ENCODE data around the gene MEG3.
A peak's percentile ranks its signal among the peaks of the same experiment; 100 is the strongest.

The MEG3 gene

DNA sequence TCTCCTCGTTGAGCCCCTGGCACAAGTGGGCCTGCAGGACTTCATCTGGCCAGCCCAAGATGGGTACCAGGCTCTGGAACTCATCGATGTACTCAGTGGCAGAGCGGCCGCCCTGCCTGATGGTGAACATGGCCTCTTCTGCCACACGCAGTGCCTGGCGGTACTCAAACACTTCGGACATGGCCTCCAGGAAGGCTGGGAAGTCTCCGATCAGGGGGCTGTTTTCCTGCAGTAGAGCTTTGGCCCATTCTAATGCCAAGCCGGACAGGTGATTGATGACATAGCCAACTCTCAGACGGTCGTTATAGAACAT, 57.8 kb downstream of the MEG3 start:
- no peak for DNase-seq

DNA sequence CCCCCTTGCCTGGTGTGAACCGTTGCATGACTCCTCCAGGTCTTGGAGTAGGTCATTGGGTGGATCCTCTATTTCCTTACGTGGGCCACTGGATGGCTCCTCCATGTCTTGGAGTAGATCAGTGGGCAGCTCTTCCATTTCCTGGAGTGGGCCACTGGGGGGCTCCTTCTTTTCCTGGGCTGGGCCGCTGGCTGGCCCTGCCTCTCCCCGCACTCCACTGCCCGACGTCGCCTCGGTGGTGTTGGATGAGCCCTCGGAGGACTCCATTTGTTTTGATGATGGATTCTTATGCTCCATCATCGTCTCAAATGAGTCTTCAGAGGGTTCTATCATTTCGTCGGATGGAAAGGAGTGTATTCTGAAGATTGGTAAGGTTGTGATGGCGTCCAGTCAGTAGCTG, 58.5 kb downstream of the MEG3 start:
- DNase-seq = no peak

DNA sequence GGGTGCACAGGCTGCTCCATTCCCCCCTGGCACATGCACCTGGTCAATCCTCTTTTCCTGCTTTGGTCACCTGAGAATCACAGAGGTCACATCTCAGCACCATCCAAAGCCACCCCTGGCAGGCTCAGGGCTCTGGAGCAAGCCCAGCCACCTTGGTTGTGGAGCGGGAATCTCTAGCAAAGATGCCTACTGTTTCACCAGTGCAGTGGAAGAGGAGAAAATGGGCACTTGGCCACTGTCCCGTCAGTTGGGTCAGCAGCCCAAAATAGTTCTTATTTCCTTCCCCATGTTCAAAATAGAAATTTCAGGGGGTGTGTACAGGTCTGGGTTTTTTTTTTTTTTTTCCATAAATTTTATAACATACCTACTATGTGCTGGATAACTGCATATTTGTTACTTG, 59.3 kb downstream of the MEG3 start:
- no peak for DNase-seq

DNA sequence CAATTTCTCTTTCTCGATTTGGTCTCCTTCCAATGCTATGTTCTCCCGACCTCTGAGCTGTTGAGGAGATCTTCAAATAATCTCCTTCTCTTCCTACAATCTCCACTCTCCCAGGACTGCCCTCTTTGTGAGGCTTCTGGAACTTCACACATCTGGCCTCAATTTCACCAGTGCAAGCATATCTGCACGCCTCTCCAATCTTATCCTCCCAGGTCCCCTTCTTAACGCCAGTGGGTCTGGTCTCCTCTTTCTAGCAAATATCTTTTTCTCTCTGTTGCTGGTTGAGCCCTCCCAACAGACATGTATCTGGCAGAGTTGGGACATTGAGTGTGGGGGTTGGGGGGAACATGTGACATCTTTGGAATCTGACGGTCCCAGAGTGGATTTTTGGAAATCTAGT, 59.7 kb downstream of the MEG3 start:
- DNase-seq = no peak

DNA sequence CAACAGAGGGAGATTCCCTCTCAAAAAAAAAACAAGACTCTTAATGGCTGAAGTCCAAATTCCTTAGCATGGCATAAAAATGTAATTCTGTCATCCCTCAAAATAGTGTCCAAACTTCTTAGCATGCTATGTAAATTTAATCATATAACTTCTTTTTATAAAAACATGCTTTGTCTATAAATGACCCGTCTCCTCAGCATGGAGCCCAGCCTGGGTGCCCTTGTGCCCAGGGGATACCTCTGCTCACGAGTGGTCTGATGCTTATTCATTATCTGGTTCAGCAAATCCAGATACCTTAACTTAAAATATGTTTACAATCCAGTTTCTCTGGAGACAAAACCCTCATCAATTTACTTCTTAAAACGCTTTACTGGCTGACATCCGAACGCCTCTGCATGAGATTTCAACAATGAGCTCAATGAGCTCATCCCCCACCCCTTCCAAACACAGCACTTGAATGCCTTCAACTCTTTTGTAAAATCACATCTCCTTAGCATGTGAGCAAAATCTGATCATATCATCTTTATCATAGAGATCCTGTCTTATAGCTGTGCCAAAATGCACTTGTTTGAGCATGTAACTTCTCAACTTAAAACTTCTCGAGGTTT, 61.9 kb downstream of the MEG3 start:
- no peak for DNase-seq

DNA sequence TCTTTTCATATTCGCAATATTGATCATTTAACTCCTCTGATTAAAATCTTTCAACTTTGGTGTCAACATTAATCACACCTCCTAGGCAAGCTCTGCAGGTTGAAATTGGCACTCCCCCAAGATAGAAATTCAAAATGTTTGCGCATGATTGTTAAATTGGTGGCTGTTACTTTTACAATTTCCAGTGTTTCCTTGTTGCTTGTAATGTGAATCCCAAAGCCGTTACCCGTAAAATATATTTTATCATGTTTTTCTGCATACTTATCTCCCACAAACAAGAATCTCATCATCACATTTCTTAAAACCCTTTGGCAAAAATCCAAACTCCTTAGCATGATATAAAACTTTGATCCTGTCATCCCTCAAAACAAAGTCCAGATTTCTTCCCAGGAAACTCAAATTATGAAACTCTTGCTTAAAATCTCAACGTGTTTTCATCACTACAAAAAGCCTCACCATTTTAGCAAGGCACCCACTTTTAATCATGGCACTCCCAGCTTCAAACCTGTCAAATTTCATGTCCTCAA, 62.9 kb downstream of the MEG3 start:
- no peak for DNase-seq

DNA sequence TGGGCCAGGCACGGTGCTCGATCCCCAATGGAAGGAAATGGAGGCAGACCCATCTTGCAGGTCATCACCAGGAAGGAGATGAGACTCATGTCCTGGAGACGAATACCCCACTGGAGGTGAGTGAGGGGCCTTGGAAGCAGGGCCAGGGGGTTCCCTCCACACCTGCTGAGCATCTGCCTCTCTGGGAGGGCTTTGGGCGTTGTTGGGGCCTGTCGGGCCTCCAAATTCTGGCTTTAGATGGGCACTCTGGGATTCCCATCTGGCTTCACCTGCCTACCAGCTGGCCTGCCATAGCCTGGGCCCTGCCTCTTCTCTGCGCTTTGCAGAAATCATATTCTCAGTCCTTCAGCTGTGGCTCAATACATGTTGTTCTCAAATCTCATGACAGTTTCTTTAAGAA, 63.7 kb downstream of the MEG3 start:
- no peak for DNase-seq

DNA sequence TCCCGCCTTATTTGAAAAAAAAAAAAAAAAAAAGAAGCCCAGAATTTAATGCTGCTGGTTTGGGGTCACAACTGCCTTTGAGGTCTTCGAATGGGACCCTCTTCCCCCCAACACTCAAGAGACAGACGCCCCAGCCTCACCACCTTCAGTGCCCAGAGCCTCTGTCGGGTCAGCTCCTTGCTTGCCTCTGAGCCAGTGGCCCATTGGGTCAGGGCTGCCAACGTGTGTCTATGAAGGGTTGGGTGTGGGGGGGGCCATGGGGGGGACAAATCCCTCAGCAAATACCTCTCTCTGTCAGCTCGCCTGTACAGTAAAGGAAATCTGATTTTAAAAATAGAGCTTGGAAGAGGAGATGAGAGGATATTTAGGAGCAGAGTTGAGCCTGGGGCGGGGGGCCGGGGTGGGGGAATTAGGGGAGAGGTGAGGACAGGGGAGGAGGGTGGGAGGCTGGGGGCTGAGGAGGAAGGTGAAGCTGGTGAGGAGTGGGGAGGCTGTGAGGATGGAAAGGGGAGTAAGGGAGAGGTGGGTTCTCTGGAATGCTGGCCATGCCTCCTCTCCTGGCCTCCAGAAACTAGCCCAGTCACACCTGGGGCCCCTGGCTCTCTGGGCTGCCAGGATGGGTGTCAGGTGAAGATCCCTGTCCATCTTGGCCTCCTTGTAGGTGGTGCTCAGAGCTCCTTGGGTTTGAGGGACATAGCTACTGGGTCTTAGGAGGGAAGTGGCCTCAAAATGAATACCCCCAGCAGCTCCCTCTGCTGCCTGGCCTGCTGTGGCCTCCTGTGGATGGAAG, 64.3 kb downstream of the MEG3 start:
- DNase-seq = no peak

DNA sequence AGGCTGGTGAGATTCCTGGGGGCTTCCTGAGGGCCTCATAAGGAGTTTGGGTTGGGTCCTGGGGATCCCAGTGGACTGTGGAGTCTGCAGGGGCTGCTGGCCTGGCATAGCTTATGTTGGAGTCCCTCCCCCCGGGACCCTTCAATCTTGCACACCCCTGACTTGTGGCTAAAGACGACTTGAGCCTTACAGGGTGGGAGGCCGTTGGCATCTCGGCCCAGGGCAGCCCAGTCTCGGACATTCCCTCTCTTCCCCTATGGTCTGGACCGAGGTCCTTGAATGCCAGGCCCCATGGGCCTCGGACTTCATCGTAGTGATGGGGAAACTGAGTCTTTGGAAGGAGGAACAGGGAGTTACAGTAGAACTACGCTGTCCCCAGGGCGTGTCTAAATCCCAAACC, 65.1 kb downstream of the MEG3 start:
- no peak for DNase-seq

DNA sequence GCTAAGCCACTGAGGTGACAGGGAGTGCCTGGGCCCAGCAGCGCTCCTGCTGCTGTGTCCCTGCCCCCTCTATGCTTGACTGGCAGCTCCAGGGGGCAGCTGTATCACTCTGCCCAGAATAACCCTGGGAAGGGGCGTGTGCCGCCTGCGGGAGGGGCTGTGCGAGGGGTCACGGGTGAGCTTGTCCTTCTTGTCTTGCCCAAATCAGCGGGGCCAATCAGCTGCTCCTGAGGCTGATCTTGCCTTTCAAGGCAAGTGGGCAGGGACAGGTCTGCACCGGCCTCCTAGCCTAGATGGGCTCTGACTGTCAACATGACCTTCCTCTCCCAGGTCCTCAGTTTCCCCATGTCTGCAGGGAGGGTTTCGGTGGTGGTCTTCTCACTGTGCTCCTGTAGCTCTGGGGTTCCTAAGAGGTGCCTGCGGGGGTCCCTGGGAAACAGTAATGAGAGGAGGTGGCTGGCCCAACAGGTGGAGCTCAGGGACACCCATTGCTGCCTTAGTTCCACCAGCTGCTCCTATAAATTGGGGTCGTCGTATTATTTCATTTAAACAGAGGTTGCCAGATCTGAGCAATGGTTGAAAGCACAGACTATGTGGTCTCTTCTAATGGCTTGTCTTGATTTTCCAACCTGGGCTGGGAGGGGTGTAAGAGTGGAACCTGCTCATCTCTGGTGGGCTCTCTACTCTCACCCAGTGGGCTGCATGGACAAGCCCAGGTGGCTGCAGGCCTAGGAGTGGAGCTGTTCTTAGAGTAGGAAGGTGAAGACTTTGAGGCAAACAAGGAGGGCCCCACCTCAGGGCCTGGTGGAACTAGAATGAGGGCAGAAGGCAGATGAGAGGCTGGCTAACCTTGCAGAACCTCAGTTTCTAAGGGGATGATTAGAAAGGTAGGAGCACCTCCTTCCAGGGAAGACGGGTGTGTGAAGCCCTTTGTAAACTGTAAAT, 65.9 kb downstream of the MEG3 start:
- DNase-seq = no peak

DNA sequence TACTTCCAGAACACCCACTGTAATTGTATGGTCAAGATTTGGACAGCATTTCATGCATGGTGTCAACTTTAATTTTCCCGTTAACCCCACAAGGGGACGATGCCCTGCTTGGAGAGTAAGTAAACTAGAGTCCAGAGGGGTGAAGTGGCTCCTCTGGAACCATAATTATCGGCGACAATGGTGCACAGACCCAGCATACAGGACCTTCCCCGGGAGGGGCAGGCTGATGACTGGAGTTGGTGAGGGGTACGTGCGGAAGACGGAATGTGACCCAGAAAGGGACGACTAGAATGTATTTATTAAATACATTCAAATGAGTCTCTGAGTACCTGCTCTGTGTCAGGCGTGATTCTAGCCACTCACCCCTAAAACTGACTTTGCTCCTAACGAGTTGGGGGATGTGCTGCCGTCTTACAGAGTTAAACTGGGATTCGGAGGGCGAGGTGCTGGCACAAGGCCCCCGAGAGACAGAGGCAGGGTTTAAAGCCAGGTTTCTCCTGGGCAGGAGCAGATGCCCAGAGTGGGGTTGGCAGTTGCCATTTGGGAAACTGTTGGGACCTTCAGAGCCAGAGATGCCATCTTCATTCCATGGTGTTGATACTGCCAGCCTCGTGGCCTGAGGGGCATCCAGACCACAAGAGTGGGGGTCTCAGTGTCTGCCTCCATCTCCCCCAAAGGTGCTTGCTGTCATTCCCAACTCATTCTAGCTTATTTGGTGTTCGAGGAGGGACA, 66.7 kb downstream of the MEG3 start:
- DNase-seq = no peak

DNA sequence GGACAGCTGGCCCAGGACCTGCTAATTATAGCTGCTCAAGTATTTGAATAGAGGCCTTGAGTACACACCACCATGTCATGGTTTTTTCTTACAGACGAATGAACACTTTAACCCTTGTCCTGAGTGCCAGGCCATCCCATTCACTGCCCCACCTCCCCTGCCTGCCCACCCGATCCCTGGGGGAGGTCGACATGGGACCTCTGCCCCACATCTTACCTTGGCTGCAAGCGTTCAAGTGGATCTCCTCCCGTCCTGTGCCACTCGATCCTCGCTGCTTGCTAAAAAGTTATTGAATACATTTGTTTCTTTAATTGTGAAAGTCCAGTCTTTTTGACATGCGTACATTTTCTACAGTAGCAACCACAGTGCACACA, 67.3 kb downstream of the MEG3 start:
- DNase-seq = no peak

DNA sequence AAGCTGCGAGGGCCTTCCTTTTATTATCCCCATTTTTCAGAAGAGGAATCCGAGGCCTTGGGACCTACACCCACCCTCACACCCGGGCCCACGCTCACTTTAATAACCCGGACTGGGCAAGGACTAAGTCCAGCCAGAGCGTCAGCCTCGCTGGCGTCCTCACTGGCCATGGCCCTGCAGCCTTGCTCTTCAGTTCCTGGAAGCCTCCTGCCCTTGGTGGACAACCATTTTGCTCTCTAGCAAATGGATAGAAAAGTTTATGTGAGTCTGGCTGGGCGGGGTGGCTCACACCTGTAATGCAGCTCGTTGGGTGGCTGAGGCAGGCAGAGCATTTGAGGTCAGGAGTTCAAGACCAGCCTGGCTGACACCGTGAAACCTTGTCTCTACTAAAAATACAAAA, 67.8 kb downstream of the MEG3 start:
- no peak for DNase-seq

DNA sequence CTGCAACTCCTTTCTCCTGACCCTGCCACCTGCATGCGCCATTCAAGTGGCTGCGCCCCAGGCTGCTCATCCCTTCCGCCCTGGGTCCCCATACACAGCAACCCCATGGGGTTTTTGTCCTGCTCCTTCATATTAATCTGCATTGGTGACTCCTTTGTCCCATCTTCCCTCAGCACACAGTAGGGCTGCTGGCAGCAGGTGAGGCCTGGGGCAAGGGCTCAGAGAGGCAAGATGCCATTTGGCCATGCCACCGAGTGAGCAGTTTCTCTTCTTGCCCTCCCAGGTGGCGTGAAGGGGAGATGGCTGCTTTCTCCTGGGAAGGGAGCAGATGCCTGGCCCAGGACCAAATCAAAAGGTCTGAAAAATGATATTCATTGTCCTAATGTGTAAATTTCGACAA, 68.5 kb downstream of the MEG3 start:
- DNase-seq = no peak

DNA sequence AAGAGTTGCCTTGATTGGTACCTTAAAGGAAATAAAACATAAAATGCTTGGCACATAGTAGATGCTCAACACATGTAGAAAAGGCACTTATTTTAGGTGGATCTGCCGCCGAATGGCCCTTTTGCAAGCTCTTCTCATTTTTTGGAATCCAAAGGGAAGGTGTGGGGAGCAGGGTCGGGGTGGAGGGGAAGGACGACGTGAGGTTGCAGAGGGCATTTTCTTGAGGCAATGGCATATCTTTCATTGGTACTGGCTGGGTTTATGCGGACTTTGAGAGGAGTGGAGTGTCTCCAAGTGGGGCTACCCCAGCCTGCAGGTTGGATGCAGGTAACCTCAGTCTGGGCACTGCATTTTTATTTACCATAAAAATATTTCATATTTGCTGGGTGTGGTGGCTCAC, 69.5 kb downstream of the MEG3 start:
- no peak for DNase-seq

DNA sequence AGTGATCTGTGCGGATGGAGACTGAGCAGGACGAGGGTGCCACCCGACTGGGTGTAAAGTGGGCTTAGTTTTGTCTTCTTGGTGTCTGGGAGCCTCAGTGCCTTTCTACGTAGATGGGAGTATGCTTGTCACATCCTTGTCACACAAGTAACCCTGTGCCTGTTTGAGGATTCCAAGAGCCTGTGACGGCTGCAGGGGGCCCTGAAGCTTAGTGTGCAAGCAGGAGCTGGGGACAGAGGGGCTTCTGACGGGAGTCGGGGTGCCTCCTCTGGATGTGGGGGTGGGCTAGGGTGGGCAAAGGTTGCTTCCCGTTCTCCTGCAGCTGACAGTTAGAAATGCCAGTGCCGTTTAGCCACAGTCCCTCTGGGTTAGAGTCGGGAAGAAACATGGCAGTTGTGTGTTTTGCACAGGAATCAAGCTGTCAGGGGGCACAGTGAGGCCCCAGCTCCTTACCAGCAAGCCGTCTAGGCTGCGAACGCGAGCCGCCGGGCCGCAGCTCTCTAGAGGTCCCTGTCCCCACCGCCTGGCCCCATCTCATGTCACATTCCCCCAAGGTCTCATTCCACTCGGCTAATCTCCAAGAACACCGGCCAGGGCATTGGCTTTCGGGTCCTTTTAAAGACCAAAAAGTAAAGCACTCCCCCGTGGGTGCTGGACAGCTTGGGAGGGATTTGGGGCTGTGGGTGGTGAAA, 70.6 kb downstream of the MEG3 start:
- no peak for DNase-seq

DNA sequence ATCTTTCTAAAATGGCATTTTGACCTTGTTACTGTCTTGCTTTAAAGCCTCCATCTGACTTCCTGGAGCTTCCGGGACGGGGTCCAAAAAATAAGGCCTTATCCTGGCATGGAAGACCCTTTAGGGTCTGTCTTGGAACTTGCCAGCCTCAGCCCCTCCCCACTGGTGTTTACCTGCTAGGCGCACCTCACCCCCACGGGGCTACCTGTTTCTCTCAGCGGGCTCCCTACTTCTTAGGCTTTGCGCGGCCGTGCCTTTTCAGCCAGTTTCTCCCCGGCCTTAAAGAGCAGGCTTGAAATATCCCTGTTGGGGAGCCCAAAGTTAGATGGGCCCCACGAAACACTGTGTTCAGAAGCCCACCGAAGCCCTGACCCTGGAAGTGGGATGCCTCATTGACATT, 72.5 kb downstream of the MEG3 start:
- no peak for DNase-seq

DNA sequence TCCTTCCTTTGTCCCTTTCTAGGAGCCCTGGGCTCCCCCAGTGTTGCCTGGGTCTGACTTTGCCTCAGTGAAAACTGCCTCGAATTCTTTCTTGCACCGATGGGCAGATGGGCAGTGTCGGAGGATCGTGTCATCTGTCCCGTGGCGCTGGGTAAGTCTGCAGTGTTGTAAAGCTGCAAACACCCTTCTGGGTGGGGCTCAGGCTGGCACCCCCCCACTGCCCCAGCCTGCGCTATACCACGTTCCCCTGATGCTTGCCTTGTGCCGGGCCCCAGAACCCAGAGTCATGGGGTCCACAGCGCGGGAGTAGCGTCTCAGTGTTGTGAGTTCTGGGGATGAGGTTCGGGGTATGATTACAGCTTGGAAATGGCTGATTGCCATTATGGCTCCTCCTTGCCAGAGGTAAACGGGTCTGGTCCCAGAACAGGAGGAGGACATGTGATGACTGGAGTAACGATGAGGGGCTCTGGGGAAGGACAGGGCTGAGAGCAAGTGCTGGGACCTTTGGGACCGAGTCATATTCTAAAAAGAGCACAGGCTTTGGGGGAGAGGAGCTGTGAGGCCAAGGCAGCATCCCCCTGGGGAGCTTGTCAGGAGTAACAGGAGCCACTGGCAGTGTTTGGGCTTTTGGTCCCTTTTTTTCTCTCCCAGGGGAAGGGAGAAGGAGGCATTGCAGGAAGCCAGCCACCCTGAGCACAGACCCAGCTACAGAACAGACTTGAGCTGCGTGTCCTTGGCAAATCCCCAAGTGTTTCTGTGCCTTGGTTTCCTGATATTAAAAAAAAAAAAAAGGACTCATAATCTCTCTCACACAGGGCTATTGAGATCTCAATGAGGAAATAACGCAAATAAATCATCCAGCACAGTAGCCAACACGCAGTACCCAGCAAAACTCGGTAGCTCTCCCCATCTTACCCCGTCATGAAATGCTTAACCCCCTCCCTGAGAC, 73.3 kb downstream of the MEG3 start:
- DNase-seq = no peak

DNA sequence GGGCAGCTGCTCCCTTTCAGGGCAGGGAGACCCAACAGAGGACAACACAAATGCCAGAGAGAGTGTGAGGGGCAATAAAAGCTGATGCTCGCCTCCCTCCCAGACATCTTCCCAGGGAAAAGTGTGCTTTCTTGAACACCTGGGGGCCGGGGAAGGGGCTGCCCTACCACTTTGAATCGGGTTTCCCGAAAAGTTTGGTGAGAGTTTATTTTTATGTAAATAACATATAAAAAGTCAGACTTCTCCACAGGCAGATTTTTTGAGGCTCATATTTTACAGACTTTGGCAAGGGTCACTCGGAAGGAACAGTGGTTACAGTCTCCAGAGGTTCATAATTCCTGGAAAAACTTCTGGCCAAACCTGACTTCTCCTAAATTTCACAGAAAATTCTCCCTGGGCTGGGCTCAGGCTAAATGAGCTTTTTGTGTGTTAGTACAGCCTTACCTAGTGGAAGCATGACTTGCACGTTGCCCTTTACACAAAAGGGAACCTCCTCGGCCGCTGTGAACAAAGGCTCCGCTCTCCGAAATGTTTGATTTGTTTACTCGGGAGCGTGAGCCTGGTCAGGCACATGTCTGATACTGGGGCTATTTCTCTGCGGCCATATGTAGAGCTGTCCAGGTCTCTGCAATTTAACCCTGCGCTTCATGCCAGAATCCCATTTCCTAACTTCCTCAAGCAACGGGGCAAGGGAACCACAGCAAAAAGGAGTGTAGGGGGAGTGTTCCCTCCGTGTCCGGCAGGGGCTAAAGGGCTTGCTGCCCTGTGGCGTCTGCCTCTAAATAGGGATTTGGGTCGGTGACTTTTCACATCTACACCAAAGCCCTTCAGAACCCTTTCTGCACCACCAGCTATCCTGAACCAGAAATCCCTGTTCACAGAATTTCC, 74.2 kb downstream of the MEG3 start:
- DNase-seq = peak; percentile 16

DNA sequence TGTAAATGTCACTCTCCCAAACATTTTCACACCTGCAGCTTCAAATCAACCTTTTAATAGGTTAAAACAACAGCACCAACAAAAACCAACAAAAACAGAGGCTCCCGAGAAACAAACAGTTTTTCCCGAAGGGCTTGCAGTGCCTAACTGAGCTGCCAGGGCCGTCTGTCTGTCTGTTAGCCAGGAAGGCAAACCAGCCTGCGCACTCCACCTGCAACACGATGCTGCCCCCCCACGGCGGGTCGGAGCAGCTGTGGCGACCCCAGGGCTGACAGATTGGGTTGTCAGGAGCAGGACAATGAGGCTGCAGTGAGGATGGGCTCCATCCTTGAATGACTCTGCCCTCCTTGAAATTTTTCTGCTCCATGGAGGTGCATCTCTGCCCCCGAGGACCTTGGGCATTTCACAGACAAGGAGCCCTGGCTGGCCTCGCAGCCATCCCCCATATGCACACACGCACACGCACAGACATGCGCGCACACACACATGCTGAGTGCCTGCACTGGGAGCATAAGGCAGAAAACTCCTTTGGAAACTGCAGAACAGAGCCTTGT, 75.0 kb downstream of the MEG3 start:
- no peak for DNase-seq

All from GF-D8 (cell line).